ENCODE data around the gene PXYLP1.

PXYLP1 gene

GRCh38 chr3:141253326-141253725 lies 21.7 kb downstream of the PXYLP1 start:
- no peak overlapping the region for H3K27ac ChIP-seq (ENCODE audit: low read depth, low read length)

GRCh38 chr3:141253811-141254210 lies 22.2 kb downstream of the PXYLP1 start:
- H3K9ac ChIP-seq (ENCODE audit: low read depth, low read length) = no peak overlapping the region
- H3K4me1 ChIP-seq (ENCODE audit: control insufficient read depth, insufficient read depth, low read length) = no peaks in the 10 kb centered on the region; the same call in 1 of the 2 replicates
- H3K4me3 ChIP-seq (ENCODE audit: low read depth, low read length) = no peak overlapping the region
- H3K27me3 ChIP-seq (ENCODE audit: control insufficient read depth, insufficient read depth, low read length) = no peaks in the 10 kb centered on the region
- no peaks in the 10 kb centered on the region for H3K9me3 ChIP-seq (ENCODE audit: control insufficient read depth, insufficient read depth, low read length)
- H3K36me3 ChIP-seq (ENCODE audit: control insufficient read depth, insufficient read depth, low read length) = no peaks in the 10 kb centered on the region
- no peak overlapping the region for H3K27ac ChIP-seq (ENCODE audit: low read depth, low read length)

More at GRCh38 chr3:141253326-141253725, 21.7 kb downstream of the PXYLP1 start:
- no peaks in the 10 kb centered on the region for H3K27me3 ChIP-seq (ENCODE audit: control insufficient read depth, insufficient read depth, low read length)
- no peaks in the 10 kb centered on the region; the same call in 1 of the 2 replicates for H3K4me1 ChIP-seq (ENCODE audit: control insufficient read depth, insufficient read depth, low read length)
- no peak overlapping the region for H3K9ac ChIP-seq (ENCODE audit: low read depth, low read length)
- no peak overlapping the region for H3K4me3 ChIP-seq (ENCODE audit: low read depth, low read length)
- no peaks in the 10 kb centered on the region for H3K9me3 ChIP-seq (ENCODE audit: control insufficient read depth, insufficient read depth, low read length)
- no peaks in the 10 kb centered on the region for H3K36me3 ChIP-seq (ENCODE audit: control insufficient read depth, insufficient read depth, low read length)

GRCh38 chr3:141255137-141255845 lies 23.7 kb downstream of the PXYLP1 start:
- no peaks in the 10 kb centered on the region for H3K9me3 ChIP-seq (ENCODE audit: control insufficient read depth, insufficient read depth, low read length)
- H3K36me3 ChIP-seq (ENCODE audit: control insufficient read depth, insufficient read depth, low read length) = 0 out of 2 replicates have a peak, but pooled peaks cover 2% of the 10 kb centered on the region
- no peak overlapping the region for H3K9ac ChIP-seq (ENCODE audit: low read depth, low read length)
- H3K27me3 ChIP-seq (ENCODE audit: control insufficient read depth, insufficient read depth, low read length) = no peaks in the 10 kb centered on the region
- H3K4me1 ChIP-seq (ENCODE audit: control insufficient read depth, insufficient read depth, low read length) = no peaks in the 10 kb centered on the region; the same call in 1 of the 2 replicates
- no peak overlapping the region for H3K4me3 ChIP-seq (ENCODE audit: low read depth, low read length)
- no peak overlapping the region for H3K27ac ChIP-seq (ENCODE audit: low read depth, low read length)

GRCh38 chr3:141255846-141256261 lies 24.2 kb downstream of the PXYLP1 start:
- Histone ChIP-seq H3K4me1 (ENCODE audit: control insufficient read depth, insufficient read depth, low read length) (no peaks in the 10 kb centered on the region; the same call in 1 of the 2 replicates), H3K9me3 (ENCODE audit: control insufficient read depth, insufficient read depth, low read length) (no peaks in the 10 kb centered on the region), H3K27ac (ENCODE audit: low read depth, low read length) (no peak overlapping the region), H3K36me3 (ENCODE audit: control insufficient read depth, insufficient read depth, low read length) (0 out of 2 replicates have a peak, but pooled peaks cover 2% of the 10 kb centered on the region), H3K9ac (ENCODE audit: low read depth, low read length) (no peak overlapping the region), H3K4me3 (ENCODE audit: low read depth, low read length) (no peak overlapping the region), H3K27me3 (ENCODE audit: control insufficient read depth, insufficient read depth, low read length) (no peaks in the 10 kb centered on the region)

GRCh38 chr3:141256820-141257219 lies 25.2 kb downstream of the PXYLP1 start:
- no peak overlapping the region for H3K4me3 ChIP-seq (ENCODE audit: low read depth, low read length)
- no peaks in the 10 kb centered on the region for H3K9me3 ChIP-seq (ENCODE audit: control insufficient read depth, insufficient read depth, low read length)
- no peaks in the 10 kb centered on the region; the same call in 1 of the 2 replicates for H3K4me1 ChIP-seq (ENCODE audit: control insufficient read depth, insufficient read depth, low read length)
- H3K9ac ChIP-seq (ENCODE audit: low read depth, low read length) = no peak overlapping the region
- H3K36me3 ChIP-seq (ENCODE audit: control insufficient read depth, insufficient read depth, low read length) = peaks cover 6% of the 10 kb centered on the region
- no peak overlapping the region for H3K27ac ChIP-seq (ENCODE audit: low read depth, low read length)
- H3K27me3 ChIP-seq (ENCODE audit: control insufficient read depth, insufficient read depth, low read length) = no peaks in the 10 kb centered on the region

GRCh38 chr3:141257961-141258360 lies 26.3 kb downstream of the PXYLP1 start:
- Histone ChIP-seq H3K36me3 (ENCODE audit: control insufficient read depth, insufficient read depth, low read length) (peaks cover 8% of the 10 kb centered on the region), H3K27ac (ENCODE audit: low read depth, low read length) (no peak overlapping the region), H3K9ac (ENCODE audit: low read depth, low read length) (no peak overlapping the region), H3K4me1 (ENCODE audit: control insufficient read depth, insufficient read depth, low read length) (no peaks in the 10 kb centered on the region; the same call in 1 of the 2 replicates), H3K9me3 (ENCODE audit: control insufficient read depth, insufficient read depth, low read length) (no peaks in the 10 kb centered on the region), H3K4me3 (ENCODE audit: low read depth, low read length) (no peak overlapping the region), H3K27me3 (ENCODE audit: control insufficient read depth, insufficient read depth, low read length) (no peaks in the 10 kb centered on the region)

- Histone ChIP-seq H3K27ac (ENCODE audit: low read depth, low read length) (no peak overlapping the region), H3K4me1 (ENCODE audit: control insufficient read depth, insufficient read depth, low read length) (no peaks in the 10 kb centered on the region; the same call in 1 of the 2 replicates)
Measured at GRCh38 chr3:141258973-141259372, 27.3 kb downstream of the PXYLP1 start.

GRCh38 chr3:141259821-141260629 lies 28.4 kb downstream of the PXYLP1 start:
- no peaks in the 10 kb centered on the region for H3K27me3 ChIP-seq (ENCODE audit: control insufficient read depth, insufficient read depth, low read length)
- no peak overlapping the region for H3K4me3 ChIP-seq (ENCODE audit: low read depth, low read length)
- no peak overlapping the region for H3K27ac ChIP-seq (ENCODE audit: low read depth, low read length)
- H3K9ac ChIP-seq (ENCODE audit: low read depth, low read length) = no peak overlapping the region
- no peaks in the 10 kb centered on the region for H3K9me3 ChIP-seq (ENCODE audit: control insufficient read depth, insufficient read depth, low read length)
- H3K4me1 ChIP-seq (ENCODE audit: control insufficient read depth, insufficient read depth, low read length) = no peaks in the 10 kb centered on the region; the same call in 1 of the 2 replicates
- H3K36me3 ChIP-seq (ENCODE audit: control insufficient read depth, insufficient read depth, low read length) = peaks cover 23% of the 10 kb centered on the region

More at GRCh38 chr3:141258973-141259372, 27.3 kb downstream of the PXYLP1 start:
- Histone ChIP-seq H3K36me3 (ENCODE audit: control insufficient read depth, insufficient read depth, low read length) (peaks cover 14% of the 10 kb centered on the region), H3K9ac (ENCODE audit: low read depth, low read length) (no peak overlapping the region), H3K9me3 (ENCODE audit: control insufficient read depth, insufficient read depth, low read length) (no peaks in the 10 kb centered on the region), H3K27me3 (ENCODE audit: control insufficient read depth, insufficient read depth, low read length) (no peaks in the 10 kb centered on the region), H3K4me3 (ENCODE audit: low read depth, low read length) (no peak overlapping the region)

- Histone ChIP-seq H3K4me3 (ENCODE audit: low read depth, low read length) (no peak overlapping the region), H3K27me3 (ENCODE audit: control insufficient read depth, insufficient read depth, low read length) (no peaks in the 10 kb centered on the region), H3K27ac (ENCODE audit: low read depth, low read length) (no peak overlapping the region), H3K36me3 (ENCODE audit: control insufficient read depth, insufficient read depth, low read length) (peaks cover 23% of the 10 kb centered on the region), H3K9ac (ENCODE audit: low read depth, low read length) (no peak overlapping the region), H3K4me1 (ENCODE audit: control insufficient read depth, insufficient read depth, low read length) (no peaks in the 10 kb centered on the region; the same call in 1 of the 2 replicates), H3K9me3 (ENCODE audit: control insufficient read depth, insufficient read depth, low read length) (no peaks in the 10 kb centered on the region)
Measured at GRCh38 chr3:141260630-141260927, 29.0 kb downstream of the PXYLP1 start.

- H3K27ac ChIP-seq (ENCODE audit: low read depth, low read length) = no peak overlapping the region
- H3K27me3 ChIP-seq (ENCODE audit: control insufficient read depth, insufficient read depth, low read length) = no peaks in the 10 kb centered on the region
- H3K36me3 ChIP-seq (ENCODE audit: control insufficient read depth, insufficient read depth, low read length) = peaks cover 23% of the 10 kb centered on the region
- no peak overlapping the region for H3K9ac ChIP-seq (ENCODE audit: low read depth, low read length)
- no peaks in the 10 kb centered on the region for H3K4me1 ChIP-seq (ENCODE audit: control insufficient read depth, insufficient read depth, low read length)
- no peak overlapping the region for H3K4me3 ChIP-seq (ENCODE audit: low read depth, low read length)
- H3K9me3 ChIP-seq (ENCODE audit: control insufficient read depth, insufficient read depth, low read length) = no peaks in the 10 kb centered on the region
Measured at GRCh38 chr3:141261472-141262307, 30.1 kb downstream of the PXYLP1 start.
